Transverse colon (tissue), 4 donors: ENCODE measurements around the gene PLA2G7. TPM values are rescaled to one million over a fixed set of nuclear protein-coding genes. Genes with fewer than 3 reads are reported as not detected.

Experiments
- DNase-seq: peaks from one replicate; pipeline ENCODE4 v3.0.0-alpha.2; 2019
- H3K27ac ChIP-seq, 4 donors: fragments of 200-600 bp; sonication (generic); 2 replicates each; pipeline ENCODE4 v1.5.1; 2016 to 2018; ENCODE audit warnings: inconsistent platforms in 4 of 4
- H3K27me3 ChIP-seq: fragments of 200-600 bp; sonication (generic); 2 replicates; pipeline ENCODE4 v1.5.1; 2017; ENCODE audit warnings: inconsistent platforms
- H3K36me3 ChIP-seq, 4 donors: fragments of 200-600 bp; sonication (generic); 2 replicates each; pipeline ENCODE4 v1.5.1; 2017 to 2019; ENCODE audit warnings: inconsistent platforms in 4 of 4
- H3K4me1 ChIP-seq, 4 donors: fragments of 200-600 bp; sonication (generic); 2 replicates each; pipeline ENCODE4 v1.5.1; 2017 to 2020; ENCODE audit warnings: inconsistent platforms in 4 of 4
- H3K4me3 ChIP-seq, 4 donors: fragments of 200-600 bp; sonication (generic); 1 replicate in 1 of 4; 2 replicates in 3 of 4; pipeline versions ENCODE4 v1.5.1 to v1.6.1; 2017 to 2019; ENCODE audit warnings: inconsistent platforms in 4 of 4
- H3K9me3 ChIP-seq, 2 donors: fragments of 200-600 bp; sonication (generic); 2 replicates each; pipeline ENCODE4 v1.5.1; 2017 to 2019; ENCODE audit warnings: inconsistent platforms in 2 of 2
- CTCF ChIP-seq, 5 experiments: fragments of 200-600 bp in 3 of 5; fragments of 450-650 bp in 2 of 5; sonication (generic) in 3 of 5; IDR thresholded peaks; 1 replicate in 2 of 5; 2 replicates in 3 of 5; pipeline ENCODE4 v1.5.1; 2016 to 2017; ENCODE audit warnings: antibody characterized with exemption in 5 of 5, inconsistent platforms in 3 of 5, mild to moderate bottlenecking in 2 of 5, moderate library complexity in 1 of 5
- EP300 ChIP-seq: sonication (generic); formaldehyde crosslinking; IDR thresholded peaks from one replicate; pipeline ENCODE4 v1.6.1; 2017; ENCODE audit warnings: antibody characterized with exemption, low read depth
- POLR2A ChIP-seq: fragments of 450-650 bp; IDR thresholded peaks from one replicate; pipeline ENCODE4 v1.6.1; 2016; ENCODE audit warnings: antibody characterized with exemption, mild to moderate bottlenecking, moderate library complexity
- POLR2AphosphoS5 ChIP-seq, 3 donors: sonication (generic); formaldehyde crosslinking; IDR thresholded peaks; one replicate each; pipeline ENCODE4 v1.6.1; 2016; ENCODE audit warnings: antibody characterized with exemption in 3 of 3
- WGBS, 2 donors: methylation state at CpG; one replicate each; pipeline ENCODE4 v1.1.5; 2018; ENCODE audit warnings: low coverage in 1 of 2; 5-methylcytosine and 5-hydroxymethylcytosine counted together
- in situ Hi-C, 4 donors: fragments of 200-750 bp; cut with MboI; loops; one replicate each; pipeline versions ENCODE4 v1.15.0 to v1.15.1; 2017; ENCODE audit warnings: low sequenced_read_pairs in 3 of 4, low pct_ligation_motif_present in 1 of 4, low pct_unique_long_range_greater_than_20kb in 1 of 4
- intact Hi-C: fragments of 100-400 bp; cut with DNase I; formaldehyde crosslinking; loops from one replicate; pipeline ENCODE4 v1.15.1; 2023; ENCODE audit warnings: low total_unique reads
- total RNA-seq, 4 donors: library from RNA; depleted of rRNA; stranded (reverse); fragments of >200 nt; gene quantifications; one replicate each; pipeline ENCODE4 v1.1.0, GENCODE V29; 2016

PLA2G7 gene
- total RNA-seq, 4 donors from 2014 or later: 0.14 to 3.0 (median 1.4) TPM; not detected in 1

- H3K4me3 ChIP-seq: no peak overlapping the region
- H3K36me3 ChIP-seq: no peaks in the 10 kb centered on the region
- no peaks in the 10 kb centered on the region for H3K9me3 ChIP-seq
- in situ Hi-C loops (no loop called here), intact Hi-C loops (no loop called here)
- TF ChIP-seq CTCF (IDR thresholded peaks at IDR 0.05) (no peak), POLR2A (no peak), EP300 (no peak), POLR2AphosphoS5 (IDR thresholded peaks at IDR 0.05) (no peak)
- WGBS, 2 donors: 70 to 81% methylated on average over 1 to 2 of the region's 2 CpGs
- no peak overlapping the region for H3K27ac ChIP-seq
- no peaks in the 10 kb centered on the region for H3K4me1 ChIP-seq
- H3K27me3 ChIP-seq: no peaks in the 10 kb centered on the region
- no peak for DNase-seq
Observed at GRCh38 chr6:46690141-46690755, 44.9 kb downstream of the PLA2G7 start.

- in situ Hi-C loops: no loop called here
- H3K4me1 ChIP-seq: no peaks in the 10 kb centered on the region
- H3K4me3 ChIP-seq: no peak overlapping the region
- intact Hi-C loops: no loop called here
- no peaks in the 10 kb centered on the region for H3K9me3 ChIP-seq
- TF ChIP-seq POLR2AphosphoS5 (IDR thresholded peaks at IDR 0.05) (no peak), EP300 (no peak), POLR2A (no peak), CTCF (IDR thresholded peaks at IDR 0.05) (no peak)
- no peak for DNase-seq
- no peak overlapping the region for H3K27ac ChIP-seq
- whole genome bisulfite sequencing, 2 donors: 89 to 100% methylated on average over 2 to 3 of the region's 3 CpGs
- H3K27me3 ChIP-seq: no peaks in the 10 kb centered on the region
- H3K36me3 ChIP-seq: no peaks in the 10 kb centered on the region
Observed at GRCh38 chr6:46689657-46690056, 45.5 kb downstream of the PLA2G7 start.

DNA sequence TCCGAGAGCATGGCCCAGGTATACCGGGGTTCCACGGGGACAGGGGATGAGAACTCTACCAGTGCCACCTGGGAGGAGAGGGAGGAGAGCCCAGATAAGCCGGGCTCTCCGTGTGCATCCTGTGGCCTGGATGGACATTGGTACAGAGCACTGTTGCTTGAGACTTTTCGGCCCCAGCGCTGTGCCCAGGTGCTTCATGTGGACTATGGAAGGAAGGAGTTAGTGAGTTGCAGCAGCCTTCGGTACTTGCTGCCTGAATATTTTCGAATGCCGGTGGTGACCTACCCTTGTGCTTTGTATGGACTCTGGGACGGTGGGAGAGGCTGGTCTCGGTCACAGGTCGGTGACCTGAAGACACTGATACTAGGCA lies 46.2 kb downstream of the PLA2G7 start:
- DNase-seq: no peak
- H3K4me3 ChIP-seq: no peak overlapping the region
- no peak overlapping the region for H3K27ac ChIP-seq
- no peaks in the 10 kb centered on the region for H3K4me1 ChIP-seq
- WGBS, 2 donors: 93% methylated on average over 13 of the region's 13 CpGs; no CpG with 5 or more reads in 1 of the 2 donors
- no peaks in the 10 kb centered on the region for H3K9me3 ChIP-seq
- no peak for TF ChIP-seq POLR2A
- no peak for TF ChIP-seq EP300
- no peaks in the 10 kb centered on the region for H3K27me3 ChIP-seq
- H3K36me3 ChIP-seq: no peaks in the 10 kb centered on the region
- intact Hi-C loops: no loop called here
- in situ Hi-C loops: no loop called here

GRCh38 chr6:46688117-46688965 lies 46.8 kb downstream of the PLA2G7 start:
- DNase-seq: no peak
- Histone ChIP-seq H3K4me3 (no peak overlapping the region), H3K9me3 (no peaks in the 10 kb centered on the region), H3K36me3 (no peaks in the 10 kb centered on the region), H3K27me3 (no peaks in the 10 kb centered on the region), H3K27ac (no peak overlapping the region), H3K4me1 (no peaks in the 10 kb centered on the region)
- in situ Hi-C loops: no loop called here
- intact Hi-C loops: no loop called here
- no peak for TF ChIP-seq POLR2AphosphoS5 (IDR thresholded peaks at IDR 0.05)
- 97% methylated on average over 77 of the region's 85 CpGs; no CpG with 5 or more reads in 1 of the 2 donors for WGBS, 2 donors

GRCh38 chr6:46687619-46688097 lies 47.5 kb downstream of the PLA2G7 start, which contains the start of gene TDRD6:
Gene TDRD6, plus strand, starts transcription at chr6:46687885. Its CDS starts 244 bp downstream, at chr6:46688129.
- TF ChIP-seq POLR2A (no peak), CTCF (IDR thresholded peaks at IDR 0.05) (no peak), EP300 (no peak), POLR2AphosphoS5 (IDR thresholded peaks at IDR 0.05) (no peak)
- no peak within 1 kb of the TSS for H3K4me3 ChIP-seq
- no peaks in the 10 kb centered on the region for H3K9me3 ChIP-seq
- no peaks in the 10 kb centered on the region for H3K4me1 ChIP-seq
- no peak within 1 kb of the TSS for H3K27ac ChIP-seq
- no peaks in the 10 kb centered on the region for H3K27me3 ChIP-seq
- H3K36me3 ChIP-seq: no peaks in the 10 kb centered on the region
- in situ Hi-C loops (no loop called here), intact Hi-C loops (no loop called here)
- no peak for DNase-seq
- 93% methylated on average over 41 of the region's 41 CpGs; no CpG with 5 or more reads in 1 of the 2 donors for WGBS, 2 donors
